AG09309 (cell line): Measurements from ENCODE around the gene B4GALNT1.

Source experiments
- DNase-seq: peaks from one replicate; pipeline ENCODE4 v3.0.0-alpha.2; 2010; ENCODE audit warnings: low read depth
- H3K4me3 ChIP-seq: 2 replicates; pipeline ENCODE4 v1.5.1; 2011; ENCODE audit warnings: mild to moderate bottlenecking, low read depth, low read length, moderate library complexity; ENCODE audit not compliant: control insufficient read depth
- CTCF ChIP-seq: IDR thresholded peaks from 2 replicates; pipeline ENCODE4 v1.5.1; 2011; ENCODE audit warnings: mild to moderate bottlenecking, low read depth, low read length, inconsistent platforms; ENCODE audit not compliant: insufficient read depth, control insufficient read depth; ENCODE audit errors: missing control alignments

B4GALNT1 gene

GRCh38 chr12:57604992-57605810 is 27.8 kb downstream of the B4GALNT1 start:
- no peak for DNase-seq
- no peak for TF ChIP-seq CTCF
- peak overlapping the region; percentile 59 for H3K4me3 ChIP-seq

GRCh38 chr12:57604454-57604991 is 28.5 kb downstream of the B4GALNT1 start, which contains the start of gene DTX3:
TSS of gene DTX3 (plus strand) at chr12:57604824. CDS start at chr12:57606518, 1,694 bp downstream.
- peak within 1 kb of the TSS; percentile 59 for H3K4me3 ChIP-seq
- DNase-seq, result no peak
- no peak for TF ChIP-seq CTCF

- no peak for TF ChIP-seq CTCF
- peak; percentile 38 for DNase-seq
- peak overlapping the region; percentile 59 for H3K4me3 ChIP-seq
Observed at GRCh38 chr12:57603815-57604453, 29.1 kb downstream of the B4GALNT1 start.

- no peak overlapping the region for H3K4me3 ChIP-seq
- DNase-seq, result no peak
- no peak for TF ChIP-seq CTCF
Observed at GRCh38 chr12:57603324-57603723, 29.7 kb downstream of the B4GALNT1 start.

GRCh38 chr12:57602544-57602943 is 30.5 kb downstream of the B4GALNT1 start:
- DNase-seq, result no peak
- H3K4me3 ChIP-seq, result no peak overlapping the region
- TF ChIP-seq CTCF, result no peak

GRCh38 chr12:57600395-57600794 is 32.6 kb downstream of the B4GALNT1 start:
- no peak for DNase-seq
- H3K4me3 ChIP-seq, result no peak overlapping the region
- no peak for TF ChIP-seq CTCF
